ENCODE data around the gene SPATA20. TPM values are rescaled to one million over a fixed set of nuclear protein-coding genes. Genes with fewer than 3 reads are reported as not detected.

SPATA20 gene
- total RNA-seq, 2 experiments from 2014 or later, result 7.9 to 8.3 TPM

- H3K79me2 ChIP-seq (ENCODE audit: insufficient read depth, low read depth, low read length), result no peaks in the 10 kb centered on the region
- POLR2A ChIA-PET, result no interaction called here
- no peaks in the 10 kb centered on the region for H3K4me1 ChIP-seq (ENCODE audit: insufficient read depth, low read length, poor library complexity, severe bottlenecking)
- no peak overlapping the region for H3K4me2 ChIP-seq (ENCODE audit: low read length)
- intact Hi-C loops (cut with micrococcal nuclease; ENCODE audit: unreplicated experiment), result no loop called here
- no peaks in the 10 kb centered on the region for H3K36me3 ChIP-seq (ENCODE audit: insufficient read depth, low read length)
- CTCF ChIA-PET (ENCODE audit: unreplicated experiment), result no interaction called here
- no peak overlapping the region for H2AFZ ChIP-seq (ENCODE audit: low read length)
- TF ChIP-seq EZH2phosphoT487 (IDR thresholded peaks at IDR 0.05; ENCODE audit: borderline replicate concordance, low read depth, low read length), result no peak
- H3K4me3 ChIP-seq (ENCODE audit: low read depth, low read length, poor library complexity, severe bottlenecking), result no peak overlapping the region
- no peaks in the 10 kb centered on the region for H3K9me3 ChIP-seq (ENCODE audit: low read length)
- no TSS peak for BruUV-seq (replicated peaks)
- DNase-seq (ENCODE audit: low spot score), result no peak
- H4K20me1 ChIP-seq (ENCODE audit: insufficient read depth, low read length), result no peaks in the 10 kb centered on the region
- no peaks in the 10 kb centered on the region for H3K9me2 ChIP-seq (ENCODE audit: insufficient read depth, low read length)
- H3K27ac ChIP-seq (ENCODE audit: low read depth, low read length, poor library complexity, severe bottlenecking), result no peak overlapping the region
Observed at GRCh38 chr17:50590946-50591737, 44.2 kb downstream of the SPATA20 start.

GRCh38 chr17:50593321-50593720 is 46.3 kb downstream of the SPATA20 start:
- Histone ChIP-seq H4K20me1 (ENCODE audit: insufficient read depth, low read length) (no peaks in the 10 kb centered on the region), H3K79me2 (ENCODE audit: insufficient read depth, low read depth, low read length) (no peaks in the 10 kb centered on the region), H2AFZ (ENCODE audit: low read length) (no peak overlapping the region), H3K9me3 (ENCODE audit: low read length) (no peaks in the 10 kb centered on the region), H3K4me1 (ENCODE audit: insufficient read depth, low read length, poor library complexity, severe bottlenecking) (peaks cover 2% of the 10 kb centered on the region), H3K4me2 (ENCODE audit: low read length) (no peak overlapping the region), H3K36me3 (ENCODE audit: insufficient read depth, low read length) (no peaks in the 10 kb centered on the region), H3K9me2 (ENCODE audit: insufficient read depth, low read length) (no peaks in the 10 kb centered on the region), H3K4me3 (ENCODE audit: low read depth, low read length, poor library complexity, severe bottlenecking) (no peak overlapping the region), H3K27ac (ENCODE audit: low read depth, low read length, poor library complexity, severe bottlenecking) (no peak overlapping the region)
- DNase-seq (ENCODE audit: low spot score), result no peak
- ChIA-PET CTCF (ENCODE audit: unreplicated experiment) (no interaction called here), POLR2A (no interaction called here)
- intact Hi-C loops (cut with micrococcal nuclease; ENCODE audit: unreplicated experiment), result no loop called here
- TF ChIP-seq CTCF (conservative IDR thresholded peaks at IDR 0.05; ENCODE audit: low read length) (no peak), EZH2phosphoT487 (IDR thresholded peaks at IDR 0.05; ENCODE audit: borderline replicate concordance, low read depth, low read length) (no peak)
- no TSS peak for BruUV-seq (replicated peaks)

- POLR2A ChIA-PET, result no interaction called here
- no TSS peak for BruUV-seq (replicated peaks)
- CTCF ChIA-PET (ENCODE audit: unreplicated experiment), result no interaction called here
Observed at GRCh38 chr17:50594128-50594823, 47.3 kb downstream of the SPATA20 start.

More at GRCh38 chr17:50594128-50594823, 47.3 kb downstream of the SPATA20 start:
- Histone ChIP-seq H3K4me2 (ENCODE audit: low read length) (no peak overlapping the region), H3K4me1 (ENCODE audit: insufficient read depth, low read length, poor library complexity, severe bottlenecking) (peaks cover 8% of the 10 kb centered on the region), H3K36me3 (ENCODE audit: insufficient read depth, low read length) (no peaks in the 10 kb centered on the region), H3K9me2 (ENCODE audit: insufficient read depth, low read length) (no peaks in the 10 kb centered on the region), H2AFZ (ENCODE audit: low read length) (no peak overlapping the region), H3K27ac (ENCODE audit: low read depth, low read length, poor library complexity, severe bottlenecking) (no peak overlapping the region), H4K20me1 (ENCODE audit: insufficient read depth, low read length) (no peaks in the 10 kb centered on the region), H3K9me3 (ENCODE audit: low read length) (no peaks in the 10 kb centered on the region), H3K4me3 (ENCODE audit: low read depth, low read length, poor library complexity, severe bottlenecking) (no peak overlapping the region), H3K79me2 (ENCODE audit: insufficient read depth, low read depth, low read length) (no peaks in the 10 kb centered on the region)
- intact Hi-C loops (cut with micrococcal nuclease; ENCODE audit: unreplicated experiment), result no loop called here
- TF ChIP-seq EZH2phosphoT487 (IDR thresholded peaks at IDR 0.05; ENCODE audit: borderline replicate concordance, low read depth, low read length) (no peak), CTCF (conservative IDR thresholded peaks at IDR 0.05; ENCODE audit: low read length) (no peak)
- DNase-seq (ENCODE audit: low spot score), result no peak

Measured in OCI-LY7 (cell line).